ENCODE measurements around the gene SYN1. TPM values are rescaled to one million over a fixed set of nuclear protein-coding genes. Genes with fewer than 3 reads are reported as not detected.

Gene SYN1
- total RNA-seq, 1 donor from 2014 or later, result 1.9 TPM

DNA sequence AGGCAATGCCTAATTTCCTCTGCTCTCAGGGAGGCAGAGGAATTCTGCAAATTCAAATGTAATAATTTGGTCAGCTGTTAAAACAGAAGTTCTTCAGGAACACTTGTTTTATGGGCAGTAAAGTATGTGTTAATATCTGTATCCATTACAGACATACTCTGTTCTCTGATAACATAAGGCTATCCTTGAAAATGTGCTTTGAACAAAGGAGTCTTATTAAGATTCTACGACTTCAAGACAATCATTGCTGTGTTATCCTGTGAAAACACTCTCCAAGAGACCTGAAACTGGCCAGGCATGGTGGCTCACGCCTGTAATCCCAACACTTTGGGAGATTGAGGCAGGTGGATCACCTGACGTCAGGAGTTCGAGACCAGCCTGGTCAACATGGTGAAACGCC lies 12.0 kb upstream of the SYN1 start:
- no peak for DNase-seq (ENCODE audit: low read depth)
- no peaks in the 10 kb centered on the region for H3K36me3 ChIP-seq (ENCODE audit: control insufficient read depth, insufficient read depth, low read length)
- TF ChIP-seq, protein P1, sequence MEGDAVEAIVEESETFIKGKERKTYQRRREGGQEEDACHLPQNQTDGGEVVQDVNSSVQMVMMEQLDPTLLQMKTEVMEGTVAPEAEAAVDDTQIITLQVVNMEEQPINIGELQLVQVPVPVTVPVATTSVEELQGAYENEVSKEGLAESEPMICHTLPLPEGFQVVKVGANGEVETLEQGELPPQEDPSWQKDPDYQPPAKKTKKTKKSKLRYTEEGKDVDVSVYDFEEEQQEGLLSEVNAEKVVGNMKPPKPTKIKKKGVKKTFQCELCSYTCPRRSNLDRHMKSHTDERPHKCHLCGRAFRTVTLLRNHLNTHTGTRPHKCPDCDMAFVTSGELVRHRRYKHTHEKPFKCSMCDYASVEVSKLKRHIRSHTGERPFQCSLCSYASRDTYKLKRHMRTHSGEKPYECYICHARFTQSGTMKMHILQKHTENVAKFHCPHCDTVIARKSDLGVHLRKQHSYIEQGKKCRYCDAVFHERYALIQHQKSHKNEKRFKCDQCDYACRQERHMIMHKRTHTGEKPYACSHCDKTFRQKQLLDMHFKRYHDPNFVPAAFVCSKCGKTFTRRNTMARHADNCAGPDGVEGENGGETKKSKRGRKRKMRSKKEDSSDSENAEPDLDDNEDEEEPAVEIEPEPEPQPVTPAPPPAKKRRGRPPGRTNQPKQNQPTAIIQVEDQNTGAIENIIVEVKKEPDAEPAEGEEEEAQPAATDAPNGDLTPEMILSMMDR (IDR thresholded peaks at IDR 0.05; ENCODE audit: insufficient read depth, low read length, poor library complexity, severe bottlenecking), result no peak
- no peak overlapping the region for H3K4me3 ChIP-seq (ENCODE audit: low read depth, low read length)
- no peaks in the 10 kb centered on the region for H3K27me3 ChIP-seq (ENCODE audit: control insufficient read depth, insufficient read depth, low read length)

DNA sequence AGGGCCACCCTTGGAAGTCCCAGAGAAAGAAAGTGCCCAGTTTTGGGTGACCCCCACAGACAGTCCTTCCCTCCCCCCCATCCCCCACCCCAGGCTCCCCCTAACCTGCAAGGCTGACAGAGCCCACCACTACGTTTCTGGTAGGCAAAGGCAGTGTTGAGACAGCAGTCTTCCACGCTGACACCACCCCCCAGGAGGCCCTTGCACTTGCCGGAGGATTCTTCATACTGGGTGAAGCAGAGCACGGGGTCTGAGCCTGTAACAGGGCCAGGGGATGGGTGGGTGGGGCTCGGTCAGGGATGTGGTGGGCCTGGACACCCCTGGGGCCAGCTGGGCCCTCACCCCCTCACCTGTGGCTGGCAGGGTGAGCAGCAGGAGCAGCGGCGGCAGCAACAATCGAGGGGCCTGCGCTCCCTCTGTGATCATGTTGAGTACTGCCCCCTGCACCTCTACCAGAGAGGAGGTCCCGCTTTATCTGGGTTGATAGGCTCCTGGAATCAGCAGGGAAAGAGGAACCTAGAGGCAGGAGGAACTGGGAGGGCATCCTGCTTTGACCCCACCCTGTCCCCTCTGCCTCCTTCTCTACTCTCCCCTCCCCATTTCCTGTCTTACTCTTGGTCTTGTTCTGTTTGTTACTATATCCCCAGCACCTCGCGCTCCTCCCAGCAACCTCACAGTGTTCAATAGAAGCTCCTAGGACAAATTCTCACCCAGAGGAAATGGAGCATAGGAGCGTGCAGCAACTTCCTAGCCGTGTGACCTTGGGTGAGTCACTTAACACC lies 10.0 kb upstream of the SYN1 start, which contains the start of gene CFP:
TSS of gene CFP (minus strand) at position 512 of the 782 bp plus-strand sequence. CDS start at position 426, 86 bp downstream.
- Histone ChIP-seq H3K27me3 (ENCODE audit: control insufficient read depth, insufficient read depth, low read length) (no peaks in the 10 kb centered on the region), H3K36me3 (ENCODE audit: control insufficient read depth, insufficient read depth, low read length) (no peaks in the 10 kb centered on the region), H3K4me3 (ENCODE audit: low read depth, low read length) (no peak within 1 kb of the TSS)
- DNase-seq (ENCODE audit: low read depth), result no peak
- TF ChIP-seq, protein P1 (IDR thresholded peaks at IDR 0.05; ENCODE audit: insufficient read depth, low read length, poor library complexity, severe bottlenecking), result no peak

DNA sequence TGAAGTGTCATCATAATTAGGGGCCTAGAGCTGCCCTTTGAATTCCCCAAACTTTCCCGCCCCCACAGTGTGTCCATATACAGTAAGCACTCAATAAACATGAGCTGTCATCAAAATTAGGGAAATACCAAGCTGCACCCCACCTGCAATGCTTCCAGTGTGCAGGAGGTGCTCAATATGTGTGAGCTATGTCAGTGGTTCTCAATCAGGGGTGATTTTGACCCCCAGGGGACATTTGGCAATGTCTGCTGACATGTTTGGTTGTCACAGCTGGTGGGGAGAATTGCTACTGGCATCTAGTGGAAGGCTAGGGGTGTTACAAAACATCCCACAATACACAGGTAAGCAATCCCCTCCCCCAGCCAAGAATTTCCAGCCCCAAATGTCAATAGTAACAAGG lies 9.3 kb upstream of the SYN1 start:
- H3K27me3 ChIP-seq (ENCODE audit: control insufficient read depth, insufficient read depth, low read length), result no peaks in the 10 kb centered on the region
- TF ChIP-seq, protein P1 (IDR thresholded peaks at IDR 0.05; ENCODE audit: insufficient read depth, low read length, poor library complexity, severe bottlenecking), result no peak
- DNase-seq (ENCODE audit: low read depth), result no peak
- H3K4me3 ChIP-seq (ENCODE audit: low read depth, low read length), result no peak overlapping the region
- no peaks in the 10 kb centered on the region for H3K36me3 ChIP-seq (ENCODE audit: control insufficient read depth, insufficient read depth, low read length)

DNA sequence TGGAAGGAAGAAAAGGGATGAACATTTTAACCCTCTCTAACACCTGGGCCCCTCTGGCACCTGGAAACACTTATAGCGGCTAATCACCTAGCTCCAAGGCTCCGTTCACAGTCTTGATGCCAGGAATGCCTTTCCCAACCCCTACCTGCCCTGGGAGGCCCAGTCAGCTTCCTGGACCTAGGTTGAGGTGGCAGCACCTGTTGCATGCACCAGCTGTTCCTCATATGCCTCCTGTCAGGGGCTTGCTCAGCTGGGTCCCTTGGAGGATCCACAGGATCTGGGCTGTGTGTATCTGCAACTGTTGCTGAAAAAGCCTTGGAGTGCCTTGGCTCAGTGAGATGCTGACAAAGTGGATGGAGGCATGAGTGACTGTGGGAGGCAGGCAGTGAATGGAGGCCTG lies 5.7 kb upstream of the SYN1 start:
- TF ChIP-seq, protein P1 (IDR thresholded peaks at IDR 0.05; ENCODE audit: insufficient read depth, low read length, poor library complexity, severe bottlenecking), result no peak
- no peak for DNase-seq (ENCODE audit: low read depth)
- Histone ChIP-seq H3K4me3 (ENCODE audit: low read depth, low read length) (no peak overlapping the region), H3K27me3 (ENCODE audit: control insufficient read depth, insufficient read depth, low read length) (no peaks in the 10 kb centered on the region), H3K36me3 (ENCODE audit: control insufficient read depth, insufficient read depth, low read length) (no peaks in the 10 kb centered on the region)

DNA sequence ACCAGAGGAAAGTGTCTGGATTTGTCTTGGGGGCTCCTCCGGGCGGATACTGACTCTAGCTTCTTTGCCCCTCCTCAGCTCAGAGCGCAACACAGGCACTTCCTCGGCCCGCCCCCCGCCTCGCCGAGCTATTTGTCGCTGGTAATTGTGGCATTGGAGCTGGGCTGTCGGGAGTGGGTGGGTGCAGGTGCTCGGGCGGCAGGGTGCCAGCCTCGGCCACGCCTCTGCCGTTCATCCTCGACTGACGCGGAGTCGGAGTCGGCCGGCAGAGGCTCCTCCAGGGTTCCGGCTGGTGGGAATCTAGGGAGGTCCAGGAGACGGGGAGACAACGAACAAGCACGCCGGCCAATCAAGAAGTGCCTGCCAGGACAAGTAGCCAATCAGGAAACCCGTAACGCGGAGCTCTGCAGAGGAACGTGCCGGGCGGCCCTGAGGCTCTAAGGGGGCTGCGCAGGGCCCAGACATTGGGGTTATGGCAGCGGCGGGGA lies 3.9 kb upstream of the SYN1 start:
- DNase-seq (ENCODE audit: low read depth), result peak; percentile 25
- Histone ChIP-seq H3K4me3 (ENCODE audit: low read depth, low read length) (peak overlapping the region; percentile 29), H3K36me3 (ENCODE audit: control insufficient read depth, insufficient read depth, low read length) (no peaks in the 10 kb centered on the region), H3K27me3 (ENCODE audit: control insufficient read depth, insufficient read depth, low read length) (peaks cover 4% of the 10 kb centered on the region)
- TF ChIP-seq, protein P1 (IDR thresholded peaks at IDR 0.05; ENCODE audit: insufficient read depth, low read length, poor library complexity, severe bottlenecking), result no peak
